H9 (cell line): Measurements from ENCODE around the gene PCDHA1. TPM values are rescaled to one million over a fixed set of nuclear protein-coding genes. Genes with fewer than 3 reads are reported as not detected.

Experiments
- DNase-seq: peaks from one replicate; pipeline ENCODE4 v3.0.0-alpha.2; 2017
- H2AFZ ChIP-seq: one replicate; pipeline ENCODE4 v1.6.1; 2013; ENCODE audit warnings: mild to moderate bottlenecking, low read length, control low read depth, moderate library complexity
- H2AK5ac ChIP-seq: 2 replicates; pipeline ENCODE4 v1.6.1; 2013; ENCODE audit warnings: low read length, control low read depth, mixed read lengths; ENCODE audit not compliant: insufficient read length
- H2BK120ac ChIP-seq: one replicate; pipeline ENCODE4 v1.6.1; 2013; ENCODE audit warnings: low read depth, mild to moderate bottlenecking, low read length, control low read depth, inconsistent platforms; ENCODE audit not compliant: poor library complexity, severe bottlenecking
- H2BK12ac ChIP-seq: 2 replicates; pipeline ENCODE4 v1.6.1; 2013; ENCODE audit warnings: low read length, control low read depth, mixed read lengths, low read depth; ENCODE audit not compliant: insufficient read length
- H2BK15ac ChIP-seq: 2 replicates; pipeline ENCODE4 v1.6.1; 2013; ENCODE audit warnings: low read depth, low read length, control low read depth
- H2BK20ac ChIP-seq: one replicate; pipeline ENCODE4 v1.6.1; 2013; ENCODE audit warnings: low read depth, mild to moderate bottlenecking, low read length, control low read depth, inconsistent platforms; ENCODE audit not compliant: poor library complexity, severe bottlenecking
- H2BK5ac ChIP-seq: 2 replicates; pipeline ENCODE4 v1.6.1; 2013; ENCODE audit warnings: low read length, control low read depth, mixed read lengths; ENCODE audit not compliant: insufficient read length
- H3K14ac ChIP-seq: 2 replicates; pipeline ENCODE4 v1.6.1; 2013; ENCODE audit warnings: low read length, control low read depth; ENCODE audit not compliant: insufficient read depth
- H3K18ac ChIP-seq: 2 replicates; pipeline ENCODE4 v1.6.1; 2013; ENCODE audit warnings: low read depth, mild to moderate bottlenecking, mixed read lengths, low read length, control low read depth; ENCODE audit not compliant: insufficient read length
- H3K23ac ChIP-seq: 2 replicates; pipeline ENCODE4 v1.6.1; 2013; ENCODE audit warnings: low read length, control low read depth, mixed read lengths, low read depth; ENCODE audit not compliant: insufficient read length
- H3K23me2 ChIP-seq: 2 replicates; pipeline ENCODE4 v1.6.1; 2013; ENCODE audit warnings: low read depth, mild to moderate bottlenecking, mixed read lengths, low read length, control low read depth; ENCODE audit not compliant: insufficient read length, poor library complexity, severe bottlenecking
- H3K27ac ChIP-seq: 2 replicates; pipeline ENCODE4 v1.5.1; 2013; ENCODE audit warnings: low read length, control low read depth, mixed read lengths, low read depth; ENCODE audit not compliant: insufficient read length
- H3K27me3 ChIP-seq: 2 replicates; pipeline ENCODE4 v1.6.1; 2013; ENCODE audit warnings: low read length, control low read depth, inconsistent platforms; ENCODE audit not compliant: insufficient read depth
- H3K4ac ChIP-seq: 2 replicates; pipeline ENCODE4 v1.6.1; 2013; ENCODE audit warnings: low read depth, mild to moderate bottlenecking, control low read depth, inconsistent platforms, low read length, moderate library complexity
- H3K4me1 ChIP-seq: 2 replicates; pipeline ENCODE4 v1.6.1; 2013; ENCODE audit warnings: low read length, control low read depth, inconsistent platforms; ENCODE audit not compliant: insufficient read depth
- H3K4me2 ChIP-seq: 2 replicates; pipeline ENCODE4 v1.6.1; 2013; ENCODE audit warnings: low read length, control low read depth, mixed read lengths; ENCODE audit not compliant: insufficient read length, insufficient read depth
- H3K56ac ChIP-seq: 2 replicates; pipeline ENCODE4 v1.6.1; 2013; ENCODE audit warnings: low read depth, mild to moderate bottlenecking, mixed read lengths, low read length, control low read depth; ENCODE audit not compliant: insufficient read length
- H3K79me1 ChIP-seq: 2 replicates; pipeline ENCODE4 v1.6.1; 2013; ENCODE audit warnings: low read depth, mild to moderate bottlenecking, moderate library complexity, low read length, control low read depth, inconsistent platforms; ENCODE audit not compliant: insufficient read depth, poor library complexity, severe bottlenecking
- H3K79me2 ChIP-seq: 2 replicates; pipeline ENCODE4 v1.6.1; 2013; ENCODE audit warnings: low read length, control low read depth, inconsistent platforms; ENCODE audit not compliant: insufficient read depth
- H3K9ac ChIP-seq: 2 replicates; pipeline ENCODE4 v1.6.1; 2013; ENCODE audit warnings: low read length, control low read depth, mixed read lengths; ENCODE audit not compliant: insufficient read length; ENCODE audit errors: extremely low read depth
- H3K9me3 ChIP-seq: one replicate; pipeline ENCODE4 v1.6.1; 2013; ENCODE audit warnings: low read depth, low read length, inconsistent platforms; ENCODE audit not compliant: control insufficient read depth
- H3T11ph ChIP-seq: one replicate; pipeline ENCODE4 v1.6.1; 2013; ENCODE audit warnings: mild to moderate bottlenecking, low read length, control low read depth, inconsistent platforms
- H4K20me1 ChIP-seq: one replicate; pipeline ENCODE4 v1.6.1; 2013; ENCODE audit not compliant: control insufficient read depth, insufficient read length, insufficient read depth
- H4K5ac ChIP-seq: 2 replicates; pipeline ENCODE4 v1.6.1; 2013; ENCODE audit warnings: low read depth, mild to moderate bottlenecking, mixed read lengths, low read length, control low read depth; ENCODE audit not compliant: insufficient read length
- H4K8ac ChIP-seq: replicated peaks from 2 replicates; pipeline ENCODE4 v1.6.1; 2013; ENCODE audit warnings: low read length, control low read depth, mixed read lengths, low read depth; ENCODE audit not compliant: insufficient read length
- H4K91ac ChIP-seq: 2 replicates; pipeline ENCODE4 v1.6.1; 2013; ENCODE audit warnings: low read depth, mild to moderate bottlenecking, moderate library complexity, mixed read lengths, low read length, control low read depth; ENCODE audit not compliant: insufficient read length
- H3K27ac Mint-ChIP-seq, 3 experiments: 2 replicates in 2 of 3; 3 replicates in 1 of 3; pipeline ENCODE4 v1.8.0; 2020 to 2021; ENCODE audit warnings: mixed read lengths in 3 of 3, mild to moderate bottlenecking in 1 of 3, moderate library complexity in 1 of 3
- H3K27me3 Mint-ChIP-seq: 2 replicates; pipeline ENCODE4 v1.8.0; 2021; ENCODE audit warnings: low read depth, mild to moderate bottlenecking, moderate library complexity, mixed read lengths
- H3K36me3 Mint-ChIP-seq, 3 experiments: 2 replicates in 2 of 3; 3 replicates in 1 of 3; pipeline ENCODE4 v1.8.0; 2020 to 2021; ENCODE audit warnings: low read depth in 3 of 3, mixed read lengths in 3 of 3; ENCODE audit not compliant: insufficient read depth in 1 of 3
- H3K4me1 Mint-ChIP-seq, 2 experiments: 2 replicates each; pipeline ENCODE4 v1.8.0; 2020; ENCODE audit warnings: mixed read lengths in 2 of 2
- H3K4me3 Mint-ChIP-seq, 2 experiments: 2 replicates in 1 of 2; 3 replicates in 1 of 2; pipeline ENCODE4 v1.8.0; 2020 to 2021; ENCODE audit warnings: mild to moderate bottlenecking in 2 of 2, mixed read lengths in 2 of 2, moderate library complexity in 1 of 2
- H3K9me3 Mint-ChIP-seq, 2 experiments: 2 replicates in 1 of 2; 3 replicates in 1 of 2; pipeline ENCODE4 v1.8.0; 2020; ENCODE audit warnings: mild to moderate bottlenecking in 2 of 2, mixed read lengths in 2 of 2, moderate library complexity in 1 of 2
- WGBS: extraction: QIAGEN DNeasy Blood & Tissue Kit; methylation state at CpG from one replicate; pipeline ENCODE4 v1.1.7; 2013; ENCODE audit warnings: missing lambda C conversion rate, low lambda C conversion rate, mixed read lengths; ENCODE audit not compliant: insufficient read length; ENCODE audit errors: extremely low coverage; 5-methylcytosine and 5-hydroxymethylcytosine counted together
- total RNA-seq: library from RNA; stranded (reverse); gene quantifications from 2 replicates; pipeline ENCODE4 v1.2.1, GENCODE V29; 2021
- TF ChIP-seq, protein P1 (sequence below): fragments of 200-600 bp; sonication (generic); conservative IDR thresholded peaks from 3 replicates; pipeline ENCODE4 v1.8.0; 2021; ENCODE audit warnings: antibody characterized with exemption, mild to moderate bottlenecking

The PCDHA1 gene
- total RNA-seq, 1 experiment from 2014 or later = 0.61 TPM

DNA sequence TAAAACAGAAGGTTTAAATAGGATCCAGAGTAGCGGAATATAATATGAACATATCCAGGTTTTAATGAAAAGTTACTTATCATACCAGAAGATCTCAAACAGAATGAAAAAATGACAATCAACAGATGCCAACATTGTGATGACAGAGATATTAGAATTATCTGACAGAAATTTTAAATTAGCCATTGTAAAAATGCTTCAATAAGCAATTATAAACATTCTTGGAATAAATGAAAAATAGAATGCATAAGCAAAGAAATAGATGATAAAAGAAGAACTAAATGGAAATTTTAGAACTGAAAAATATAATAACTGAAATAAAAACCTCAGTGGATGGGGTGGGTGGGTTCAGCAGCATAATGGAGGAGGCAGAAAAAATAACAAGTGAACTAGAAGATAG, 48.5 kb upstream of the PCDHA1 start:
- H3K9me3 ChIP-seq = no peaks in the 10 kb centered on the region
- no peaks in the 10 kb centered on the region for H3K79me1 ChIP-seq
- no peak overlapping the region for H3K23ac ChIP-seq
- H3K9ac ChIP-seq = no peak overlapping the region
- no peak overlapping the region for H2BK120ac ChIP-seq
- H4K91ac ChIP-seq = no peak overlapping the region
- no peak overlapping the region for H3T11ph ChIP-seq
- H2BK5ac ChIP-seq = no peak overlapping the region
- no peak overlapping the region for H2AK5ac ChIP-seq
- H2BK20ac ChIP-seq = no peak overlapping the region
- H3K4me2 ChIP-seq = no peak overlapping the region
- H3K27me3 Mint-ChIP-seq = peaks cover 10% of the 10 kb centered on the region
- H4K20me1 ChIP-seq = no peaks in the 10 kb centered on the region
- no peak overlapping the region for H3K4me3 Mint-ChIP-seq
- no peak overlapping the region for H3K27ac ChIP-seq
- H3K79me2 ChIP-seq = no peaks in the 10 kb centered on the region
- H3K36me3 Mint-ChIP-seq = no peaks in the 10 kb centered on the region
- no peak for DNase-seq
- peaks cover 36 to 43% of the 10 kb centered on the region in 2 experiments for H3K9me3 Mint-ChIP-seq
- H2AFZ ChIP-seq = no peak overlapping the region
- no peak overlapping the region for H2BK15ac ChIP-seq
- H3K4ac ChIP-seq = no peak overlapping the region
- no peak overlapping the region for H3K14ac ChIP-seq
- no peaks in the 10 kb centered on the region for H3K27me3 ChIP-seq
- no peaks in the 10 kb centered on the region for H3K23me2 ChIP-seq
- no peaks in the 10 kb centered on the region for H3K4me1 Mint-ChIP-seq
- TF ChIP-seq, protein P1, sequence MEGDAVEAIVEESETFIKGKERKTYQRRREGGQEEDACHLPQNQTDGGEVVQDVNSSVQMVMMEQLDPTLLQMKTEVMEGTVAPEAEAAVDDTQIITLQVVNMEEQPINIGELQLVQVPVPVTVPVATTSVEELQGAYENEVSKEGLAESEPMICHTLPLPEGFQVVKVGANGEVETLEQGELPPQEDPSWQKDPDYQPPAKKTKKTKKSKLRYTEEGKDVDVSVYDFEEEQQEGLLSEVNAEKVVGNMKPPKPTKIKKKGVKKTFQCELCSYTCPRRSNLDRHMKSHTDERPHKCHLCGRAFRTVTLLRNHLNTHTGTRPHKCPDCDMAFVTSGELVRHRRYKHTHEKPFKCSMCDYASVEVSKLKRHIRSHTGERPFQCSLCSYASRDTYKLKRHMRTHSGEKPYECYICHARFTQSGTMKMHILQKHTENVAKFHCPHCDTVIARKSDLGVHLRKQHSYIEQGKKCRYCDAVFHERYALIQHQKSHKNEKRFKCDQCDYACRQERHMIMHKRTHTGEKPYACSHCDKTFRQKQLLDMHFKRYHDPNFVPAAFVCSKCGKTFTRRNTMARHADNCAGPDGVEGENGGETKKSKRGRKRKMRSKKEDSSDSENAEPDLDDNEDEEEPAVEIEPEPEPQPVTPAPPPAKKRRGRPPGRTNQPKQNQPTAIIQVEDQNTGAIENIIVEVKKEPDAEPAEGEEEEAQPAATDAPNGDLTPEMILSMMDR = no peak
- no peak overlapping the region for H2BK12ac ChIP-seq
- H3K27ac Mint-ChIP-seq = no peak overlapping the region
- H4K8ac ChIP-seq = no peak overlapping the region
- H3K4me1 ChIP-seq = no peaks in the 10 kb centered on the region
- H3K18ac ChIP-seq = no peak overlapping the region
- WGBS = no CpG with 5 or more reads among the region's 1 CpG
- no peak overlapping the region for H4K5ac ChIP-seq
- no peak overlapping the region for H3K56ac ChIP-seq
